B cell (primary cell): Measurements from ENCODE around the gene KCNA3. TPM values are rescaled to one million over a fixed set of nuclear protein-coding genes. Genes with fewer than 3 reads are reported as not detected.
A peak's percentile ranks its signal among the peaks of the same experiment; 100 is the strongest.

Source experiments
- ATAC-seq: fragments of 200-7000 bp; cut with Tn5 transposase; one replicate; pipeline ENCODE4 v1.10.0; 2021; ENCODE audit warnings: low read depth, mild to moderate bottlenecking, moderate number of reproducible peaks, moderate library complexity
- CTCF ChIA-PET: fragments of 350-600 bp; sonication (Branson Sonifier 250); formaldehyde crosslinking; loops from one replicate; lab custom pipeline; 2021; ENCODE audit warnings: antibody characterized with exemption, inconsistent platforms; lab: Charles Lee
- POLR2A ChIA-PET: fragments of 350-600 bp; sonication (Branson Sonifier 250); formaldehyde crosslinking; loops from one replicate; lab custom pipeline; 2021; ENCODE audit warnings: antibody characterized with exemption; lab: Charles Lee
- DNase-seq: peaks from one replicate; pipeline ENCODE4 v3.0.0; 2013
- H2AFZ ChIP-seq: 2 replicates; pipeline ENCODE4 v1.6.1; 2012; ENCODE audit warnings: mild to moderate bottlenecking, low read depth, low read length; ENCODE audit not compliant: insufficient read depth, poor library complexity, severe bottlenecking
- H3K27ac ChIP-seq, 2 donors: 1 replicate in 1 of 2; 2 replicates in 1 of 2; pipeline ENCODE4 v1.5.1; 2012 to 2013; ENCODE audit warnings: low read length in 2 of 2, mild to moderate bottlenecking in 2 of 2, moderate library complexity in 1 of 2
- H3K27me3 ChIP-seq, 4 experiments: fragments of 200-600 bp in 1 of 4; sonication (generic) in 1 of 4; replicated peaks in 1 of 4; 1 replicate in 2 of 4; 2 replicates in 2 of 4; pipeline versions ENCODE4 v1.6.1 to v1.7.0; 2013 to 2016; ENCODE audit warnings: low read length in 3 of 4, mild to moderate bottlenecking in 2 of 4, mixed read lengths in 1 of 4, moderate library complexity in 1 of 4; ENCODE audit not compliant: insufficient read depth in 4 of 4, control insufficient read depth in 3 of 4; ENCODE audit errors: control extremely low read depth in 1 of 4
- H3K36me3 ChIP-seq, 2 experiments: replicated peaks in 1 of 2; 1 replicate in 1 of 2; 2 replicates in 1 of 2; pipeline versions ENCODE4 v1.6.1 to v1.7.1; 2013; ENCODE audit warnings: low read length in 1 of 2; ENCODE audit not compliant: insufficient read depth in 2 of 2, control insufficient read depth in 1 of 2; ENCODE audit errors: control extremely low read depth in 1 of 2, extremely low read depth in 1 of 2
- H3K4me1 ChIP-seq, 2 donors: fragments of 200-600 bp in 1 of 2; sonication (generic) in 1 of 2; 1 replicate in 1 of 2; 2 replicates in 1 of 2; pipeline versions ENCODE4 v1.5.1 to v1.6.1; 2013 to 2017; ENCODE audit warnings: low read length in 2 of 2; ENCODE audit not compliant: control insufficient read depth in 2 of 2, insufficient read depth in 2 of 2
- H3K4me2 ChIP-seq: replicated peaks from 2 replicates; pipeline ENCODE3; 2012; ENCODE audit warnings: mild to moderate bottlenecking, low read depth, low read length; ENCODE audit not compliant: poor library complexity, severe bottlenecking
- H3K4me3 ChIP-seq, 5 experiments: fragments of 200-600 bp in 1 of 5; sonication (generic) in 1 of 5; 1 replicate in 3 of 5; 2 replicates in 2 of 5; pipeline versions ENCODE4 v1.5.1 to v1.7.0; 2011 to 2016; ENCODE audit warnings: low read length in 4 of 5, mild to moderate bottlenecking in 4 of 5, low read depth in 2 of 5, control low read depth in 1 of 5, moderate library complexity in 1 of 5; ENCODE audit not compliant: insufficient read depth in 1 of 5; ENCODE audit errors: control extremely low read depth in 1 of 5, extremely low read depth in 1 of 5
- H3K79me2 ChIP-seq: fragments of 200-600 bp; sonication (generic); one replicate; pipeline ENCODE4 v1.6.0; 2016; ENCODE audit warnings: low read length; ENCODE audit not compliant: control insufficient read depth, insufficient read depth
- H3K9ac ChIP-seq: fragments of 200-600 bp; sonication (generic); 2 replicates; pipeline ENCODE4 v1.6.1; 2017; ENCODE audit warnings: mild to moderate bottlenecking, low read length, moderate library complexity
- H3K9me3 ChIP-seq, 3 donors: one replicate each; pipeline versions ENCODE4 v1.6.1 to v1.7.1; 2013; ENCODE audit warnings: low read length in 2 of 3; ENCODE audit not compliant: control insufficient read depth in 2 of 3, insufficient read depth in 1 of 3; ENCODE audit errors: control extremely low read depth in 1 of 3
- H4K20me1 ChIP-seq: 2 replicates; pipeline ENCODE4 v1.6.0; 2012; ENCODE audit warnings: mild to moderate bottlenecking, low read length; ENCODE audit not compliant: insufficient read depth, control insufficient read depth, poor library complexity, severe bottlenecking
- H3K27ac Mint-ChIP-seq: one replicate; pipeline ENCODE4 v1.8.0; 2021; ENCODE audit warnings: mixed read lengths
- H3K27me3 Mint-ChIP-seq: one replicate; pipeline ENCODE4 v1.8.0; 2021; ENCODE audit warnings: mixed read lengths
- H3K4me1 Mint-ChIP-seq: one replicate; pipeline ENCODE4 v1.8.0; 2021; ENCODE audit warnings: mixed read lengths
- H3K4me3 Mint-ChIP-seq: one replicate; pipeline ENCODE4 v1.8.0; 2021; ENCODE audit warnings: mixed read lengths
- H3K9me3 Mint-ChIP-seq: one replicate; pipeline ENCODE4 v1.8.0; 2022; ENCODE audit warnings: mixed read lengths; ENCODE audit not compliant: insufficient read depth
- EZH2 ChIP-seq: IDR thresholded peaks from 2 replicates; pipeline ENCODE4 v1.6.1; 2012; ENCODE audit warnings: borderline replicate concordance, low read depth, mild to moderate bottlenecking, moderate library complexity, low read length; ENCODE audit not compliant: insufficient read depth, poor library complexity, severe bottlenecking
- WGBS: methylation state at CpG from one replicate; pipeline ENCODE4 v1.1.5; 2013; ENCODE audit warnings: missing lambda C conversion rate; ENCODE audit not compliant: insufficient coverage; 5-methylcytosine and 5-hydroxymethylcytosine counted together
- intact Hi-C: fragments of 100-400 bp; cut with micrococcal nuclease; formaldehyde crosslinking; loops from one replicate; pipeline ENCODE4 v1.10.0; 2022
- polyA plus RNA-seq: library from polyadenylated mRNA; depleted of rRNA; stranded (reverse); fragments of >200 nt; gene quantifications from 2 replicates; pipeline ENCODE4 v1.2.3, GENCODE V29; 2012
- total RNA-seq, 2 donors: library from RNA; stranded (reverse); fragments of 120-200 nt in 1 of 2; gene quantifications; 1 replicate in 1 of 2; 2 replicates in 1 of 2; pipeline versions ENCODE4 v1.2.3 to v1.2.4, GENCODE V29; 2013 to 2022
- TF ChIP-seq, protein P1 (sequence below): fragments of 200-600 bp; IDR thresholded peaks from one replicate; pipeline ENCODE4 v1.8.0; 2022; ENCODE audit warnings: antibody characterized with exemption, mild to moderate bottlenecking

The KCNA3 gene
- total and polyA plus RNA-seq, 2 donors (not counting 1 experiment from before 2014, with no cell fraction given), result 17.5 to 60.0 TPM

DNA sequence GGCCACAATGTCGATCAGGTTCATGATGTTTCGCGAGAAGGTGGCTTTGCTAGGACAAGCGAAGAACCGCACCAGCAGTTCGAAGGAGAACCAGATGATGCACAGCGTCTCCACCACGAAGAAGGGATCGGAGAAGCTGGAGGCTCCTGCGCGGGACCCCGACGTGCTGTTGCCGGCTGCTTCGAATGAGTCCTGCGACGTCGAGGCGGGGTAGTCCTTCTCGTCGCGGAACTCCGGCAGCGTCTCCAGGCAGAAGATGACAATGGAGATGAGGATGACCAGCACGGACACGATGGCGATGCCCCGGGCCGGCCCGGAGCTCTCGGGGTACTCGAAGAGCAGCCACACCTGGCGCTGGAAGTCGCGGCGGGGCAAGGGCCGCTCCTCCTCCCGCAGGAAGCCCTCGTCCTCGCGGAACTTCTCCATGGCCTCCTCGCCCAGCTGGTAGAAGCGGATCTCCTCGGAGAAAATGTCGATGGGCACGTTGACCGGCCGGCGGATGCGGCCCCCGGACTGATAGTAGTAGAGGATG is 869 bp downstream of the KCNA3 start:
- ATAC-seq (no peak), DNase-seq (no peak)
- peak overlapping the region; percentile 72 for H3K9ac ChIP-seq
- Mint-ChIP-seq H3K4me1 (peaks cover 56% of the 10 kb centered on the region), H3K27ac (peak overlapping the region; percentile 81), H3K9me3 (no peaks in the 10 kb centered on the region), H3K4me3 (peak overlapping the region; percentile 84), H3K27me3 (no peaks in the 10 kb centered on the region)
- H3K4me3 ChIP-seq, result peak overlapping the region; percentile 50 to 75 (median 65)
- H3K27ac ChIP-seq, result peak overlapping the region; percentile 68 to 76
- POLR2A ChIA-PET, result interaction anchor here (1.3 to 1.4 kb wide), 2 partner anchors 29 to 42 kb away, joined by 4 read pairs; no protein-coding TSS in a partner anchor
- peak overlapping the region; percentile 75 for H2AFZ ChIP-seq
- H3K4me1 ChIP-seq, result peaks cover 38 to 47% of the 10 kb centered on the region in 2 donors
- CTCF ChIA-PET, result interaction anchor here (0.7 to 3.7 kb wide), 12 partner anchors 8 to 319 kb away, joined by 3 to 29 read pairs (median 4); no protein-coding TSS in a partner anchor
- H3K36me3 ChIP-seq, result no peaks in the 10 kb centered on the region
- H3K4me2 ChIP-seq, result peak overlapping the region; percentile 94
- H3K79me2 ChIP-seq, result peaks cover 40% of the 10 kb centered on the region
- no peaks in the 10 kb centered on the region for H3K27me3 ChIP-seq
- intact Hi-C loops, result loop anchor here (1.0 to 10.0 kb wide), 6 partner anchors 15 to 543 kb away; partner anchors contain the start of genes CD53 and LRIF1
- TF ChIP-seq EZH2, result no peak
- TF ChIP-seq, protein P1, sequence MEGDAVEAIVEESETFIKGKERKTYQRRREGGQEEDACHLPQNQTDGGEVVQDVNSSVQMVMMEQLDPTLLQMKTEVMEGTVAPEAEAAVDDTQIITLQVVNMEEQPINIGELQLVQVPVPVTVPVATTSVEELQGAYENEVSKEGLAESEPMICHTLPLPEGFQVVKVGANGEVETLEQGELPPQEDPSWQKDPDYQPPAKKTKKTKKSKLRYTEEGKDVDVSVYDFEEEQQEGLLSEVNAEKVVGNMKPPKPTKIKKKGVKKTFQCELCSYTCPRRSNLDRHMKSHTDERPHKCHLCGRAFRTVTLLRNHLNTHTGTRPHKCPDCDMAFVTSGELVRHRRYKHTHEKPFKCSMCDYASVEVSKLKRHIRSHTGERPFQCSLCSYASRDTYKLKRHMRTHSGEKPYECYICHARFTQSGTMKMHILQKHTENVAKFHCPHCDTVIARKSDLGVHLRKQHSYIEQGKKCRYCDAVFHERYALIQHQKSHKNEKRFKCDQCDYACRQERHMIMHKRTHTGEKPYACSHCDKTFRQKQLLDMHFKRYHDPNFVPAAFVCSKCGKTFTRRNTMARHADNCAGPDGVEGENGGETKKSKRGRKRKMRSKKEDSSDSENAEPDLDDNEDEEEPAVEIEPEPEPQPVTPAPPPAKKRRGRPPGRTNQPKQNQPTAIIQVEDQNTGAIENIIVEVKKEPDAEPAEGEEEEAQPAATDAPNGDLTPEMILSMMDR, result no peak
- 34% methylated on average over 51 of the region's 51 CpGs for WGBS
- H4K20me1 ChIP-seq, result no peaks in the 10 kb centered on the region
- peaks cover 0 to 7% (median 0%) of the 10 kb centered on the region in 3 donors for H3K9me3 ChIP-seq

DNA sequence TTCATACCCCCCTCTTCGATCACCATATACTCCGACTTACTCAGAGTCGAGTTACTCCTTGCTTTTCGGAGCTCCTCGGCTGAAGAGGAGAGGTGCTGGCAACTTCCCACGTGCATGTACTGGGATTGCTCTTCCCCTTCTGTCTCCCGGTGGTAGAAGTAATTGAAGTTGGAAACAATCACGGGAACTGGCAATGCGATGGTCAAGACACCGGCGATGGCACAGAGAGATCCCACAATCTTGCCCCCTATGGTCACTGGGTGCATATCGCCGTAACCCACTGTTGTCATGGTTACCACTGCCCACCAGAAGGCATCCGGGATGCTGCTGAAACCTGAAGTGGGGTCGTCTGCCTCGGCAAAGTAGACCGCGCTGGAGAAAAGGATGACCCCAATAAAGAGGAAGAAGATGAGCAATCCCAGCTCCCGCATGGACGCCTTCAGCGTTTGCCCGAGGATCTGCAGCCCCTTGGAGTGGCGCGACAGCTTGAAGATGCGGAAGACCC is 1.5 kb downstream of the KCNA3 start:
- H2AFZ ChIP-seq, result peak overlapping the region; percentile 75
- Mint-ChIP-seq H3K4me3 (peak overlapping the region; percentile 84), H3K27me3 (no peaks in the 10 kb centered on the region), H3K4me1 (peaks cover 60% of the 10 kb centered on the region), H3K27ac (peak overlapping the region; percentile 81), H3K9me3 (no peaks in the 10 kb centered on the region)
- peaks cover 38 to 52% of the 10 kb centered on the region in 2 donors for H3K4me1 ChIP-seq
- no peaks in the 10 kb centered on the region for H3K36me3 ChIP-seq
- intact Hi-C loops, result loop anchor here (1.0 to 10.0 kb wide), 5 partner anchors 14 to 544 kb away; partner anchors contain the start of gene LRIF1
- H3K27me3 ChIP-seq, result no peaks in the 10 kb centered on the region
- DNase-seq (no peak), ATAC-seq (no peak)
- POLR2A ChIA-PET, result interaction anchor here (0.9 to 1.8 kb wide), 4 partner anchors 28 to 54 kb away, joined by 4 to 6 read pairs (median 4); no protein-coding TSS in a partner anchor
- H3K27ac ChIP-seq, result peak overlapping the region; percentile 68 to 76
- 61% methylated on average over 14 of the region's 25 CpGs for WGBS
- no peaks in the 10 kb centered on the region for H4K20me1 ChIP-seq
- H3K9ac ChIP-seq, result peak overlapping the region; percentile 72
- H3K79me2 ChIP-seq, result peaks cover 40% of the 10 kb centered on the region
- H3K4me2 ChIP-seq, result peak overlapping the region; percentile 94
- H3K4me3 ChIP-seq, result peak overlapping the region; percentile 50 to 75 (median 65)
- CTCF ChIA-PET, result interaction anchor here (0.7 to 3.7 kb wide), 12 partner anchors 11 to 320 kb away, joined by 3 to 29 read pairs (median 4); no protein-coding TSS in a partner anchor
- TF ChIP-seq EZH2, result no peak
- TF ChIP-seq, protein P1, result no peak
- peaks cover 0 to 7% (median 0%) of the 10 kb centered on the region in 3 donors for H3K9me3 ChIP-seq
